GM19438 (cell line): Measurements from ENCODE around the gene SLC39A10.
"Not testable (repeated sequence)": the region's sequence is repeated elsewhere in the genome, so short reads cannot be mapped to it uniquely, and the experiment has no call there.

Source experiments
- ATAC-seq: cut with Tn5 transposase; IDR thresholded peaks from one replicate; pipeline ENCODE4 v1.9.1; 2021; ENCODE audit warnings: low read depth; ENCODE audit not compliant: unreplicated experiment

SLC39A10 gene

DNA sequence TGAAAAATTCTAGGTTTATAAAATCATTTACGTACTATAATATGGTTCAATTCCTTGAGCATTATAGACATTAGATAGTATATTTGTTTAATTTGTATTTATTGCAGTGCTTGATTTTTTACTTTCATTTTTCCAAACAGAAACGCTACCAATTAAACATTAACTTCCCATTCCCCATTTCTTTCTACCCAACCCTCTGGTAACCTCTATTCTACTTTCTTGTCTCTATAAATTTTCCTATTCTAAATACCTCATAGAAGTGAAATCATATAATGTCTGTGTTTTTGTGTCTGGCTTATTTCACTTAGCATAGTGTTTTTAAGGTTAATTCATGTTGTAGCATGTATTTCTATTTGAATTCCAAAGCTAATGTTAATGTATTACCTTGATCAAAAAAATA is 11.6 kb upstream of the SLC39A10 start:
- ATAC-seq = no peak

GRCh38 chr2:195646424-195646823 is 10.6 kb upstream of the SLC39A10 start:
- no peak for ATAC-seq

DNA sequence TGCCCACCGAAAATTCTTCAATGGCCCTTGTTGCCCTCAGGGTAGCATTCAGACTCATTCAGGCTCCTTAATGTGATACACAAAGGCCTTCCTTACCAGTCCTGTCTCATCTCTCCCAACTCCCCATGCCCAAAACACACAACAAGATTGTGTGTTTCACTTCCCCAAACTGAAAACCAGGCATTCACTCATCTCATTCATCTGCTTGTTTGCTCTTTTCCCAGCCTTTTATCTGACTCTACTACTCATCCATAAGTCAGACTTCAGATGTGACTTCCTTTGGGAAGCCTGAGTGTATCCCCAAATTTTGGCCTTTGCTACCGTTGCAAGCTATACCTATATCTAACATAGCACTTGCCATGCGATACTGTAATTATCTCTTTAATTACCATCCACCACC is 9.7 kb upstream of the SLC39A10 start:
- ATAC-seq = no peak

- ATAC-seq = not testable (repeated sequence)
Measured at GRCh38 chr2:195648370-195648769, 8.7 kb upstream of the SLC39A10 start.

- no peak for ATAC-seq
Measured at GRCh38 chr2:195648787-195649186, 8.2 kb upstream of the SLC39A10 start.

- ATAC-seq = peak; percentile 9
Measured at GRCh38 chr2:195649629-195650190, 7.3 kb upstream of the SLC39A10 start.

DNA sequence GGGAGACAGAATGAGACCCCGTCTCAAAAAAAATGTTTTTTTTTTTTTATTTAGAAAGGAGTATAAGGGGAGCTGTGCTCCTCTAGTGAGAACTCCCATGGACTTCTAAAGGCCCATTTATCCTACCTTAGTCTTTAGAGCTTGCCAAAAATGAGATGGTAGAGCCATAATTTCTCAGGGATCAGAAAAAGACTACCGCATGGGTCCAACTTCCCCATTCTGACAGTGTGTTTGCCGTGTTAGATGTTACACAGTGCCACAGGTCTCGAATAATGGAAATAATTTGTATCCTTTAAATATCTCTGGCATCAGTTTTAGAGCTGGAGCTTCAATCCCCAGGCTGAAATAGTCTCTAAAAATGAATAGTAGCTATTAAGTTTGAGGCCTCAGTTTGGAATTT is 6.0 kb upstream of the SLC39A10 start:
- ATAC-seq = no peak

- no peak for ATAC-seq
Measured at GRCh38 chr2:195652911-195653310, 4.1 kb upstream of the SLC39A10 start.

DNA sequence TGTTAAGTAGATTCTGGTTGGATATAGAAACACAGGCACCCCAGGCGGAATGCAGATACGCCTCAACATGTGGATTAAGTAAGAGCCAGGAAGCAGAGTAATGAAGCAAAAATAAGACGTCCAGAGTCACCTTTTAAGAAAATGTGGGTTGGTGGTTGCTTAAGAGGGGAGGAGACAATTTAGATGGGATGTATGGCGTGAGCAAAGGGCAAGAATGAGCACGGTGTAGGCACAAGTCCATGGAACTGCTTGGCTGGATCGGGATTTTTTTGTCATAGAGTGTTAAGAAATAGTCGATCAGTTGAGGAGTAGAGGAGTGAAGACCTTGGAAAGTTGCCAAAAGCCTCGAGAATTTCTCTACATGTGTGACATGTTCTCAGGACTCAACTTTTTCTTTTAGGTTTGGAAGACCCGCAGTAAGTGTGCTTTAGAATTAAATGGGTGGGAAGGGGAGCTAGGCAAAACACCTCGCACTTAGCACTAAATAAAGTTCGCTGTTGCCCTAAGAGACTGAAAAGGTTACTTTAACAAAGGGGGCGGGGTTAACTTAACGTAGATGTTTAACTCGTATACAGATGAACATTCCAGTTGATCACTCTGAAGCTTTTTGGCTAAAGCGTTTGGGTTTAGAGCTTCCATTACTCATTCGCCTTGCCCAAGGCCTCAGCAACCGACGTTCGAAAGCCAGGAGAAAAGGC is 716 bp upstream of the SLC39A10 start:
- no peak for ATAC-seq

- ATAC-seq = peak; percentile 24
Measured at GRCh38 chr2:195657634-195658540, 861 bp downstream of the SLC39A10 start.

DNA sequence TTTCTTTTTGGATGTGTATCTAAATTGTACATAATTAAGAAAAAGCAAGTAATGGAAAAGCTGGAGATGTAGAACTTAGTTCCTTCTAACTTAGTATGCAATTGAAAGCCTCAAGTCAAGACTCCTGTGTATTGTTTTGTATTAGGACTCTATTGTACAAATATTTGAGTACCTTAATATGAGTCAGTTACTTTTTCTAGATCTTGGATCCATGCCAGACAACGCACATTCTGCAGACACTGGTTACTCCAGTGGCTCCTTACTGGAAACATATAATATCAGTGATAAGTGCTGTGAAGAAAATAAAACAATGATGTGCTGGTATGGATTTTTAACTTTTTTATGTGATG is 1.5 kb downstream of the SLC39A10 start:
- no peak for ATAC-seq

DNA sequence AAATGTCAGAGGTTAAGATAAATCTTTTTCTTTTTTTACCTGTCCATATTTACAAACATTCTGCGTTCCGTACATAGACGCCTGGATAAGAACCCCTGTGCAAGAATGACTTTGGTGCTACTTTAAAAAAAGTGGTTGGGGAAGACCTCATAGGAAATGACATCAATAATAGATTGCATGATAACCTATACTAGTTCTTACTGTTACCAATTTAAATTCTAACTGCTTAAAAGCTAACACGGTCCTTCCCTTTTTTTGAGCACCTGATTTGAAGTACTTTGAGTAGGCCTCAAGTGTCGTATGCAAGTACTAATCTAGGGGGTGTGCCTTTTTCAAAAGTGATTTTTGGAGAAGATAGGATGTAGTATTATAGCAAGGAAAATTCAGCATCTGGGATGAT is 2.1 kb downstream of the SLC39A10 start:
- ATAC-seq = no peak

- no peak for ATAC-seq
Measured at GRCh38 chr2:195659982-195660890, 3.2 kb downstream of the SLC39A10 start.

DNA sequence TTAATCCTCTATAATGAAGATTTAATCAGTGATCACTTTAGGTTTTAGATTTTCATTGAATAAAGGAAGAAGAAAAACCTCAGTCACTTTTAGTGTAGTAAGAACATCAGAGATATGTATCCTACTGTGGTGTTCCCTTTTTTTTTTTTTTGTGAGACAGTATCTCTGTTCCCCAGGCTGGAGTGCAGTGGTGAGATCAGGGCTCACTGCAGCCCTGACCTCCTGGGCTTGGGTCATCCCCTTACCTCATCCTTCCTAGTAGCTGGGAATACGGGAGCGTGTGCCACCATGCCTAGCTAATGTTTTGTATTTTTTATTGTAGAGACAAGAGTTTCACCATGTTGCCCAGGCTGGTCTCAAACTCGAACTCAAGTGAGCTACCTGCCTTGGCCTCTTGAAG is 5.1 kb downstream of the SLC39A10 start:
- ATAC-seq = no peak

GRCh38 chr2:195663007-195663406 is 6.0 kb downstream of the SLC39A10 start:
- no peak for ATAC-seq

- ATAC-seq = no peak
Measured at GRCh38 chr2:195664528-195664927, 7.5 kb downstream of the SLC39A10 start.

DNA sequence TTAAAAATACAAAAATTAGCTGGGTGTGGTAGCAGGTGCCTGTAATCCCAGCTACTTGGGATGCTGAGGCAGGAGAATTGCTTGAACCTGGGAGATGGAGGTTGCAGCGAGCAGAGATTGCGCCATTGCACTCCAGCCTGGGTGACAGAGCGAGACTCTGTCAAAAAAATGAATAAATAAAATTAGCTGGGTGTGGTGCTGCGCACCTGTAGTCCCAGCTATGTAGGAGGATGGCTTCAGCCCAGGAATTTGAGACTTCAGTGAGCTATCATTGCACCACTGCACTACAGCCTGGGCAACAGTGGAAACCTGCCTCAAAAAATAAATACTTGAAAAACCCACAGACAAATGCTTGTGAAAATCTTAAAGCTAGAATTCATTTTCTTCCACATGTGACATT is 8.1 kb downstream of the SLC39A10 start:
- ATAC-seq = not testable (repeated sequence)

GRCh38 chr2:195666113-195666712 is 9.2 kb downstream of the SLC39A10 start:
- ATAC-seq = no peak

DNA sequence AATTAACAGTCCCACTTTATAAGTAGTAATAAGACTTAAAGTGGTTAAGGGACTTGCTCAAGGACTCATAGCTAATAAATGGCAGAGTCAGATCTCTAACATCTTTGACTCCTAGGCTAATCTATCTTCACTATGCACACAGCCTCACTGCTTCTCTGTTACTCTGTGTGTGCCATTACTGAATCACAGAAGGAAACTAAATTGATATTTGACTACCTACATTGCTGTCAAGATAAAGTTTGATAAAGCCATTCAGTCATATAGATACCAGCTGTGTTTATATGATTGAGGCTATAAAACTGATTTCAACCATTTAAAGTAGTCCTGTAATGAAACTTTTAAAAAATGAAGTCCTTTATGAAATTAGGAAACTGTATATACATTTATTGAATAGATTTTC is 10.9 kb downstream of the SLC39A10 start:
- no peak for ATAC-seq

DNA sequence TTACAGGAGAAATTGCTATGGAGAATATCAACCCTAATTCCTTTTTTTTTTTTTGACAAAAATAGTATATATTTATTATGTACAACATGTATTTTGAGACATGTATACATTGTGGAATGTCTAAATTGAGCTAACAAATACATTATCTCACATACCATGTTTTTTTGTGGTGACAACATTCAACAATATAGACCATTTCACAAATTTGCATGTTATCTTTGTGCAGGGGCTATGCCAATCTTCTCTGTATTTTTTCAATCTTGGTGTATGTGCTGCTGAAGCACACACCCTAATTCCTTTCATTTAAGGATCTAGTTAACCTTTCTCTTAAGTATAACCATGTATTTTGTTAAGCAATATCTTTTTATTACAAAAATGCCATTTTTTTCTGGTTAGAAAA is 13.2 kb downstream of the SLC39A10 start:
- no peak for ATAC-seq
